Fibroblast of lung (primary cell): ENCODE measurements around the gene DHRS2. TPM values are rescaled to one million over a fixed set of nuclear protein-coding genes. Genes with fewer than 3 reads are reported as not detected.

ENCODE experiments used
- DNase-seq, 2 donors: peaks; one replicate each; pipeline versions ENCODE4 v3.0.0 to v3.0.0-alpha.2; 2010; ENCODE audit warnings: low read depth in 2 of 2
- H2AFZ ChIP-seq: 2 replicates; pipeline ENCODE4 v1.5.1; 2012; ENCODE audit warnings: low read length, control low read depth, inconsistent platforms
- H3K27ac ChIP-seq: 2 replicates; pipeline ENCODE4 v1.5.1; 2011; ENCODE audit warnings: low read length, control low read depth; ENCODE audit not compliant: insufficient read depth
- H3K27me3 ChIP-seq: 2 replicates; pipeline ENCODE4 v1.5.1; 2011; ENCODE audit warnings: mild to moderate bottlenecking, low read length; ENCODE audit not compliant: control insufficient read depth, insufficient read depth
- H3K36me3 ChIP-seq: 2 replicates; pipeline ENCODE4 v1.5.1; 2011; ENCODE audit warnings: low read length; ENCODE audit not compliant: control insufficient read depth, insufficient read depth
- H3K4me1 ChIP-seq: 2 replicates; pipeline ENCODE4 v1.5.1; 2011; ENCODE audit warnings: low read length; ENCODE audit not compliant: control insufficient read depth, insufficient read depth; ENCODE audit errors: extremely low read depth
- H3K4me2 ChIP-seq: 2 replicates; pipeline ENCODE4 v1.5.1; 2011; ENCODE audit warnings: low read length, control low read depth; ENCODE audit not compliant: insufficient read depth; ENCODE audit errors: extremely low read depth
- H3K4me3 ChIP-seq, 4 experiments: fragments of 200-600 bp in 1 of 4; sonication (generic) in 1 of 4; replicated peaks in 1 of 4; 2 replicates each; pipeline ENCODE4 v1.5.1; 2011 to 2016; ENCODE audit warnings: low read length in 4 of 4, low read depth in 3 of 4, mild to moderate bottlenecking in 3 of 4, control low read depth in 2 of 4, inconsistent platforms in 1 of 4, mixed read lengths in 1 of 4; ENCODE audit not compliant: insufficient read depth in 1 of 4; ENCODE audit errors: control extremely low read depth in 1 of 4
- H3K79me2 ChIP-seq: 2 replicates; pipeline ENCODE4 v1.5.1; 2012; ENCODE audit warnings: mild to moderate bottlenecking, low read length, inconsistent platforms; ENCODE audit not compliant: control insufficient read depth, insufficient read depth
- H3K9ac ChIP-seq: 2 replicates; pipeline ENCODE4 v1.5.1; 2011; ENCODE audit warnings: mild to moderate bottlenecking, low read length, control low read depth; ENCODE audit not compliant: insufficient read depth
- H3K9me3 ChIP-seq: 2 replicates; pipeline ENCODE4 v1.5.1; 2012; ENCODE audit warnings: low read depth, low read length; ENCODE audit not compliant: control insufficient read depth, insufficient read depth
- H4K20me1 ChIP-seq: 2 replicates; pipeline ENCODE4 v1.5.1; 2011; ENCODE audit warnings: low read length; ENCODE audit not compliant: control insufficient read depth, insufficient read depth; ENCODE audit errors: extremely low read depth
- CTCF ChIP-seq, 2 donors: IDR thresholded peaks in 1 of 2; conservative IDR thresholded peaks in 1 of 2; 1 replicate in 1 of 2; 2 replicates in 1 of 2; pipeline ENCODE4 v1.5.1; 2011 to 2012; ENCODE audit warnings: low read length in 2 of 2, control low read depth in 1 of 2, inconsistent platforms in 1 of 2, low read depth in 1 of 2, mild to moderate bottlenecking in 1 of 2
- EZH2 ChIP-seq: IDR thresholded peaks from 2 replicates; pipeline ENCODE4 v1.5.1; 2012; ENCODE audit warnings: low read length, control low read depth, mild to moderate bottlenecking; ENCODE audit errors: missing control alignments
- polyA plus RNA-seq, 2 donors: library from polyadenylated mRNA; depleted of rRNA in 1 of 2; stranded (reverse) in 1 of 2; unstranded in 1 of 2; fragments of >200 nt; gene quantifications; 2 replicates each; pipeline ENCODE4 v1.2.1, GENCODE V29; 2011 to 2012; ENCODE audit warnings: missing spikeins in 1 of 2
- total RNA-seq: library from RNA; depleted of rRNA; stranded (reverse); fragments of >200 nt; gene quantifications from 2 replicates; pipeline ENCODE4 v1.2.1, GENCODE V29; 2014

Gene DHRS2
- total and polyA plus RNA-seq, 2 donors (not counting 1 experiment from before 2014, with no cell fraction given), result 0.02 TPM; not detected in 1

GRCh38 chr14:23627961-23628360 is 8.2 kb upstream of the DHRS2 start:
- Histone ChIP-seq H3K27ac (no peak overlapping the region), H4K20me1 (no peaks in the 10 kb centered on the region), H3K27me3 (no peaks in the 10 kb centered on the region), H3K4me3 (no peak overlapping the region), H3K4me2 (no peak overlapping the region), H3K36me3 (no peaks in the 10 kb centered on the region), H3K4me1 (no peaks in the 10 kb centered on the region), H3K9ac (no peak overlapping the region), H2AFZ (no peak overlapping the region), H3K9me3 (no peaks in the 10 kb centered on the region), H3K79me2 (no peaks in the 10 kb centered on the region)
- TF ChIP-seq EZH2 (no peak), CTCF (conservative IDR thresholded peaks at IDR 0.05 in 1 of 2, IDR thresholded peaks at IDR 0.05 in 1 of 2; ENCODE audit: low read depth in 1 of 2, low read length in 2 of 2) (no peak)
- no peak for DNase-seq

GRCh38 chr14:23629204-23629603 is 7.0 kb upstream of the DHRS2 start:
- Histone ChIP-seq H3K4me2 (no peak overlapping the region), H3K79me2 (no peaks in the 10 kb centered on the region), H2AFZ (no peak overlapping the region), H3K27me3 (no peaks in the 10 kb centered on the region), H3K4me3 (no peak overlapping the region), H3K27ac (no peak overlapping the region), H3K36me3 (no peaks in the 10 kb centered on the region), H3K4me1 (no peaks in the 10 kb centered on the region), H3K9ac (no peak overlapping the region), H4K20me1 (no peaks in the 10 kb centered on the region), H3K9me3 (no peaks in the 10 kb centered on the region)
- no peak for DNase-seq
- TF ChIP-seq CTCF (conservative IDR thresholded peaks at IDR 0.05 in 1 of 2, IDR thresholded peaks at IDR 0.05 in 1 of 2; ENCODE audit: low read depth in 1 of 2, low read length in 2 of 2) (no peak), EZH2 (no peak)

- no peak for TF ChIP-seq CTCF (conservative IDR thresholded peaks at IDR 0.05 in 1 of 2, IDR thresholded peaks at IDR 0.05 in 1 of 2; ENCODE audit: low read depth in 1 of 2, low read length in 2 of 2)
- no peak for TF ChIP-seq EZH2
- DNase-seq, result peak in 1 of 2 donors; percentile 5
Observed at GRCh38 chr14:23629832-23630396, 6.2 kb upstream of the DHRS2 start.

More at GRCh38 chr14:23629832-23630396, 6.2 kb upstream of the DHRS2 start:
- no peaks in the 10 kb centered on the region for H3K27me3 ChIP-seq
- H3K4me2 ChIP-seq, result no peak overlapping the region
- H3K4me1 ChIP-seq, result no peaks in the 10 kb centered on the region
- no peaks in the 10 kb centered on the region for H3K9me3 ChIP-seq
- H3K4me3 ChIP-seq, result no peak overlapping the region
- no peaks in the 10 kb centered on the region for H3K79me2 ChIP-seq
- no peaks in the 10 kb centered on the region for H4K20me1 ChIP-seq
- H3K9ac ChIP-seq, result no peak overlapping the region
- no peak overlapping the region for H3K27ac ChIP-seq
- H3K36me3 ChIP-seq, result no peaks in the 10 kb centered on the region
- no peak overlapping the region for H2AFZ ChIP-seq
